ENCODE results near the gene ARHGEF4. TPM values are rescaled to one million over a fixed set of nuclear protein-coding genes. Genes with fewer than 3 reads are reported as not detected.

ARHGEF4 gene
- total RNA-seq, 4 donors from 2014 or later: 52.8 to 82.4 (median 73.3) TPM

DNA sequence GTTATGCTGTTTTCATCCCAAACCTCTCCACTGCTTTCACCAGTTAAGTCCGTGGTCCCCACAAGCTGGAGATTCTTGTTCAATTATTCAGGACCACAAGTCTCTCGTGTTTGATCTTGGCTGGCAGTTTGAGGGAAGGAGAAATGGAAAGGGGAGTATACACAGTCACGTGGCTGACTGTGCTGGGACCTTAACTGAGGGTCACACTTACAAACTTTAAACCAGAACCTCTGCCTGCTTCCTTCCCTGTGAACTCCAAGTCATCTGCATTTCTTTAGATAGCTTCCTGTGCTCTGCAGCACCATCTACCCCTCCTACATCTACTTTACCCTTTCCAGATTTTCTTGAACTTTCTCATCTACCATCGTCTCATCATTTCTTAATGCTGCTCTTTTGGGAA is 91.7 kb downstream of the ARHGEF4 start:
- WGBS, 2 donors: 67 to 82% methylated on average over 4 of the region's 4 CpGs
- intact Hi-C loops (cut with DNase I): no loop called here
- Histone ChIP-seq H3K27ac (no peak overlapping the region), H3K36me3 (peaks cover 0 to 50% (median 0%) of the 10 kb centered on the region in 3 donors), H3K27me3 (peaks cover 0 to 3% (median 0%) of the 10 kb centered on the region in 4 donors), H3K4me3 (no peak overlapping the region), H3K4me1 (no peaks in the 10 kb centered on the region), H3K9me3 (no peaks in the 10 kb centered on the region)
- no peak for DNase-seq
- TF ChIP-seq, protein P1, sequence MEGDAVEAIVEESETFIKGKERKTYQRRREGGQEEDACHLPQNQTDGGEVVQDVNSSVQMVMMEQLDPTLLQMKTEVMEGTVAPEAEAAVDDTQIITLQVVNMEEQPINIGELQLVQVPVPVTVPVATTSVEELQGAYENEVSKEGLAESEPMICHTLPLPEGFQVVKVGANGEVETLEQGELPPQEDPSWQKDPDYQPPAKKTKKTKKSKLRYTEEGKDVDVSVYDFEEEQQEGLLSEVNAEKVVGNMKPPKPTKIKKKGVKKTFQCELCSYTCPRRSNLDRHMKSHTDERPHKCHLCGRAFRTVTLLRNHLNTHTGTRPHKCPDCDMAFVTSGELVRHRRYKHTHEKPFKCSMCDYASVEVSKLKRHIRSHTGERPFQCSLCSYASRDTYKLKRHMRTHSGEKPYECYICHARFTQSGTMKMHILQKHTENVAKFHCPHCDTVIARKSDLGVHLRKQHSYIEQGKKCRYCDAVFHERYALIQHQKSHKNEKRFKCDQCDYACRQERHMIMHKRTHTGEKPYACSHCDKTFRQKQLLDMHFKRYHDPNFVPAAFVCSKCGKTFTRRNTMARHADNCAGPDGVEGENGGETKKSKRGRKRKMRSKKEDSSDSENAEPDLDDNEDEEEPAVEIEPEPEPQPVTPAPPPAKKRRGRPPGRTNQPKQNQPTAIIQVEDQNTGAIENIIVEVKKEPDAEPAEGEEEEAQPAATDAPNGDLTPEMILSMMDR (IDR thresholded peaks at IDR 0.05): no peak
- TF ChIP-seq POLR2A (IDR thresholded peaks at IDR 0.05): no peak

DNA sequence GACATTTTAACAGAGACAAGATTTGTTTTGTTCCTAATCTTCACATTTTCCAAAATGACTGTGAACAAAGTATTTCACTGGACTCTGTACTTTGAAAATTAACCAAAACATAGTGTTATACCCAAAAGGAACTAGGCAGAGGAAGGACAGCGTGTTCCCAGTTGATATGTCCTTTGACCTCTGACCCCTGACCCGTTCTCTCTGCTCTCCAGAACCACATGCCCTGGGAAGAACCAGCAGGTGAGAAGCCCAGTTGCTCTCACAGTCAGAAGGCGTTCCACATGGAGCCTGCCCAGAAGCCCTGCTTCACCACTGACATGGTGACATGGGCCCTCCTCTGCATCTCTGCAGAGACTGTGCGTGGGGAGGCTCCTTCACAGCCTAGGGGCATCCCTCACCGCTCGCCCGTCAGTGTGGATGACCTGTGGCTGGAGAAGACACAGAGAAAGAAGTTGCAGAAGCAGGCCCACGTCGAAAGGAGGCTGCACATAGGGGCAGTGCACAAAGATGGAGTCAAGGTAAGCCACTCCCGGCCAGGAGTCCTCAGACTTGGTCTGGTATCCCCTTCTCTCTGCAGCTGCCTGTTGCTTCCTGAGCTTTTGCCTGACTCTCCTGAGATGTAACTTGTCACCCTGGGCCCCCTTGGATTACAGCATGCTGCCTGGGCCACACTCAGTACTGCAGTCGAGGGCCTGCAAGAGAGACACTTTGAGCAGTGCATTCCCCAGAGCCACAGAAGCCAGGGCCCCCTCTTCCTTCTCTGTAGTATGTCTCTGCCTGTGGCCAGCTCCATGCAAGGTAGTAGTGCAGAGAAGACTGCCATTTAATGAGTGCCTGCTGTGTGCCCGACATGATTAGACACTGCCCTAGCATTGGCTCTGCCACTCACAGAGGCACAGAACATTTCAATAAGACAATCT is 94.3 kb downstream of the ARHGEF4 start:
- WGBS, 2 donors: 80 to 88% methylated on average over 7 to 12 of the region's 12 CpGs
- Histone ChIP-seq H3K27me3 (peaks cover 0 to 3% (median 0%) of the 10 kb centered on the region in 4 donors), H3K4me1 (no peaks in the 10 kb centered on the region), H3K4me3 (no peak overlapping the region), H3K36me3 (peaks cover 0 to 55% (median 0%) of the 10 kb centered on the region in 3 donors), H3K27ac (no peak overlapping the region), H3K9me3 (peaks cover 0 to 7% (median 0%) of the 10 kb centered on the region in 3 donors)
- intact Hi-C loops (cut with DNase I): no loop called here
- DNase-seq: no peak
- no peak for TF ChIP-seq POLR2A (IDR thresholded peaks at IDR 0.05)
- TF ChIP-seq, protein P1 (IDR thresholded peaks at IDR 0.05): no peak

DNA sequence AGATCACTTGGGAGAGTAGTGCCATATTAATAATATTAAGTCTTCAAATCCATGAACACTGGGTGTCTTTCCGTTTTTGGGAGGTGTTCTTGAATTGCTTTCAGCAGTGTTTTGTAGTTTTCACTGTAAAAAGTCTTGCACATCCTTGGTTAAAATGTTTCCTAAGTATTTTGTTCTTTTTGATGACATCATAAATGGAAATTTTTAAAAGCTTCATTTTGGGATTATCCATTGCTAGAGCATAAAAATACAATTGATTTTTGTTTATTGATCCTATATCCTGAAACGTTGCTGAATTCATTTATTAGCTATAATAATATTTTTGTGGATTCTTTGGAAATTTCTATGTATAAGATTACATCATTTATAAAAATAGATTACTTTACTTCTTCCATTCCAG is 96.8 kb downstream of the ARHGEF4 start:
- 57 to 67% methylated on average over 2 of the region's 2 CpGs for WGBS, 2 donors
- Histone ChIP-seq H3K27ac (no peak overlapping the region), H3K4me1 (no peaks in the 10 kb centered on the region), H3K9me3 (peaks cover 0 to 19% (median 0%) of the 10 kb centered on the region in 3 donors), H3K27me3 (no peaks in the 10 kb centered on the region), H3K36me3 (peaks cover 0 to 69% (median 0%) of the 10 kb centered on the region in 3 donors), H3K4me3 (no peak overlapping the region)
- TF ChIP-seq, protein P1 (IDR thresholded peaks at IDR 0.05): no peak
- no peak for TF ChIP-seq POLR2A (IDR thresholded peaks at IDR 0.05)
- intact Hi-C loops (cut with DNase I): no loop called here
- DNase-seq: no peak

DNA sequence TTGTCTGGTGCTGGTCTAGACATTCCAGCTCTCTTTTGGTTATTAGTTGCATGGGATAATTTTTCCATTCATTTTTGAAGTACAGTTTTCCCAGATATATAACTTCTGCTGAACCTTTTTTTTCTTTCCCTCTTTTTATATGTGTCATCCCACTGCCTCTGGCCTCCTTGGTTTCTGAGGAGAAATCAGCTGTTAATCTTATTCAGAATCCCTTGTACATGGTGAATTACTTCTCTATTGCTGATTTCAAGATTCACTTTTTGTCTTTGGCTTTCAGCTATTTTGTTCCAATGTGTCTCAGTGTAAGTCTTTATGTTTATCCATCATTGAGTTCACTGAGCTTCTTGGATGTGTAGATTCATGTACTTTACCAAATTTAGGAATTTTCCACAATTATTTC is 99.7 kb downstream of the ARHGEF4 start:
- intact Hi-C loops (cut with DNase I): no loop called here
- Histone ChIP-seq H3K4me1 (no peaks in the 10 kb centered on the region), H3K9me3 (peaks cover 0 to 19% (median 0%) of the 10 kb centered on the region in 3 donors), H3K27me3 (no peaks in the 10 kb centered on the region), H3K4me3 (no peak overlapping the region), H3K36me3 (peaks cover 0 to 62% (median 0%) of the 10 kb centered on the region in 3 donors), H3K27ac (no peak overlapping the region)
- TF ChIP-seq, protein P1 (IDR thresholded peaks at IDR 0.05): no peak
- TF ChIP-seq POLR2A (IDR thresholded peaks at IDR 0.05): no peak
- DNase-seq: no peak

DNA sequence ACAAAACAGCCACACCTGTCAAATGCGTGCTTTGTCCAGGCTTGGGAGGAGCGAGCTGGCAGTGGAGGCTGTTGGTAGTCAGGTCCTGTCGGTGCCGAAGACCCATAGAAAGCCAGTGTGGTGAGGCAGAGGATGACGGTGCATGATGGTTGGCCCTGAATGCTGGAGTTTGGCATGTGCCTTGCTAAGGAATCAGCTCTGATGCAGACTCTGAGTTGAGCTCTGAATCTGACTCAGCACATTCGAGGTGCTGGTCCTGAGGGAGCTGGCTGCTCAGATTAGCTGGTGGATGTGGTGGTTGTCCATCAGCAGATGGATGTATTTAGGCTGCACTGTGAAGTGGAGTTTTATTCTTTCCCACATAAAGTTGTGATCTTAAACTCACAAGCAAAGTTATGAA is 111.3 kb downstream of the ARHGEF4 start:
- TF ChIP-seq POLR2A (IDR thresholded peaks at IDR 0.05): no peak
- TF ChIP-seq, protein P1 (IDR thresholded peaks at IDR 0.05): no peak
- H3K9me3 ChIP-seq: peaks cover 0 to 27% (median 4%) of the 10 kb centered on the region in 3 donors
- no peak overlapping the region for H3K27ac ChIP-seq
- no peak for DNase-seq
- intact Hi-C loops (cut with DNase I): no loop called here
- H3K27me3 ChIP-seq: no peaks in the 10 kb centered on the region
- 79 to 82% methylated on average over 6 of the region's 6 CpGs for WGBS, 2 donors
- no peaks in the 10 kb centered on the region for H3K4me1 ChIP-seq
- peaks cover 0 to 89% (median 7%) of the 10 kb centered on the region in 3 donors for H3K36me3 ChIP-seq
- no peak overlapping the region for H3K4me3 ChIP-seq

All from esophagus squamous epithelium (tissue), 5 donors.